Trophoblast cell (in vitro differentiated cells and primary cell): ENCODE measurements around the gene SCP2D1.
A peak's percentile ranks its signal among the peaks of the same experiment; 100 is the strongest.

Experiments used
- DNase-seq, 2 donors: peaks; one replicate each; pipeline ENCODE4 v3.0.0-alpha.2; 2016
- H2AFZ ChIP-seq: 2 replicates; pipeline ENCODE4 v1.6.1; 2013; ENCODE audit warnings: low read length, moderate library complexity, mild to moderate bottlenecking; ENCODE audit not compliant: insufficient read depth, poor library complexity
- H2AK5ac ChIP-seq: 2 replicates; pipeline ENCODE4 v1.6.1; 2013; ENCODE audit warnings: mild to moderate bottlenecking, low read length
- H2BK120ac ChIP-seq: 2 replicates; pipeline ENCODE4 v1.6.1; 2013; ENCODE audit warnings: low read length, mild to moderate bottlenecking, moderate library complexity; ENCODE audit not compliant: insufficient read depth, poor library complexity
- H2BK12ac ChIP-seq: 2 replicates; pipeline ENCODE4 v1.6.1; 2013; ENCODE audit warnings: mild to moderate bottlenecking, low read length, moderate library complexity
- H2BK5ac ChIP-seq: 2 replicates; pipeline ENCODE4 v1.6.1; 2013; ENCODE audit warnings: low read length, low read depth, moderate library complexity, mild to moderate bottlenecking; ENCODE audit not compliant: poor library complexity
- H3K14ac ChIP-seq: 2 replicates; pipeline ENCODE4 v1.6.1; 2013; ENCODE audit warnings: mild to moderate bottlenecking, low read length
- H3K18ac ChIP-seq: 2 replicates; pipeline ENCODE4 v1.6.1; 2013; ENCODE audit warnings: mild to moderate bottlenecking, low read length
- H3K23ac ChIP-seq: 2 replicates; pipeline ENCODE4 v1.6.1; 2013; ENCODE audit warnings: low read length
- H3K27ac ChIP-seq: 2 replicates; pipeline ENCODE4 v1.5.1; 2013; ENCODE audit warnings: low read depth, mild to moderate bottlenecking, inconsistent platforms, low read length, moderate library complexity
- H3K27me3 ChIP-seq: 2 replicates; pipeline ENCODE4 v1.6.1; 2013; ENCODE audit warnings: inconsistent platforms, mild to moderate bottlenecking, low read length, moderate library complexity; ENCODE audit not compliant: insufficient read depth
- H3K36me3 ChIP-seq, 2 experiments: 1 replicate in 1 of 2; 2 replicates in 1 of 2; pipeline ENCODE4 v1.6.1; 2013; ENCODE audit warnings: low read length in 2 of 2, mild to moderate bottlenecking in 2 of 2, moderate library complexity in 1 of 2; ENCODE audit not compliant: insufficient read depth in 2 of 2, control insufficient read depth in 1 of 2
- H3K4ac ChIP-seq: 2 replicates; pipeline ENCODE4 v1.6.1; 2013; ENCODE audit warnings: low read depth, mild to moderate bottlenecking, low read length, moderate library complexity
- H3K4me1 ChIP-seq, 2 experiments: 1 replicate in 1 of 2; 2 replicates in 1 of 2; pipeline ENCODE4 v1.6.1; 2013; ENCODE audit warnings: low read length in 2 of 2, mild to moderate bottlenecking in 2 of 2, moderate library complexity in 1 of 2; ENCODE audit not compliant: insufficient read depth in 2 of 2, control insufficient read depth in 1 of 2
- H3K4me2 ChIP-seq: 2 replicates; pipeline ENCODE4 v1.6.1; 2013; ENCODE audit warnings: inconsistent platforms, mild to moderate bottlenecking, low read length, moderate library complexity
- H3K4me3 ChIP-seq: 2 replicates; pipeline ENCODE4 v1.5.1; 2013; ENCODE audit warnings: mild to moderate bottlenecking, low read depth, low read length, inconsistent platforms
- H3K79me1 ChIP-seq: one replicate; pipeline ENCODE4 v1.6.1; 2013; ENCODE audit warnings: low read length
- H3K79me2 ChIP-seq: 2 replicates; pipeline ENCODE4 v1.6.1; 2013; ENCODE audit warnings: low read length, mild to moderate bottlenecking; ENCODE audit not compliant: control insufficient read depth, insufficient read depth, poor library complexity
- H3K9ac ChIP-seq: 2 replicates; pipeline ENCODE4 v1.6.1; 2013; ENCODE audit warnings: mild to moderate bottlenecking, low read length
- H3K9me3 ChIP-seq: 2 replicates; pipeline ENCODE4 v1.6.1; 2013; ENCODE audit warnings: low read depth, mild to moderate bottlenecking, control low read depth, inconsistent platforms, low read length; ENCODE audit not compliant: insufficient read depth
- H4K12ac ChIP-seq: 2 replicates; pipeline ENCODE4 v1.6.1; 2013; ENCODE audit warnings: low read depth, mild to moderate bottlenecking, low read length, moderate library complexity
- H4K8ac ChIP-seq: 2 replicates; pipeline ENCODE4 v1.6.1; 2013; ENCODE audit warnings: low read depth, mild to moderate bottlenecking, low read length, moderate library complexity
- H4K91ac ChIP-seq: one replicate; pipeline ENCODE4 v1.6.1; 2013; ENCODE audit warnings: low read depth, mild to moderate bottlenecking, low read length, moderate library complexity
- WGBS: extraction: QIAGEN DNeasy Blood & Tissue Kit; methylation state at CpG from one replicate; pipeline ENCODE4 v1.1.7; 2013; ENCODE audit warnings: missing lambda C conversion rate; ENCODE audit not compliant: insufficient read length, insufficient coverage; ENCODE audit errors: extremely low coverage; 5-methylcytosine and 5-hydroxymethylcytosine counted together

Gene SCP2D1

DNA sequence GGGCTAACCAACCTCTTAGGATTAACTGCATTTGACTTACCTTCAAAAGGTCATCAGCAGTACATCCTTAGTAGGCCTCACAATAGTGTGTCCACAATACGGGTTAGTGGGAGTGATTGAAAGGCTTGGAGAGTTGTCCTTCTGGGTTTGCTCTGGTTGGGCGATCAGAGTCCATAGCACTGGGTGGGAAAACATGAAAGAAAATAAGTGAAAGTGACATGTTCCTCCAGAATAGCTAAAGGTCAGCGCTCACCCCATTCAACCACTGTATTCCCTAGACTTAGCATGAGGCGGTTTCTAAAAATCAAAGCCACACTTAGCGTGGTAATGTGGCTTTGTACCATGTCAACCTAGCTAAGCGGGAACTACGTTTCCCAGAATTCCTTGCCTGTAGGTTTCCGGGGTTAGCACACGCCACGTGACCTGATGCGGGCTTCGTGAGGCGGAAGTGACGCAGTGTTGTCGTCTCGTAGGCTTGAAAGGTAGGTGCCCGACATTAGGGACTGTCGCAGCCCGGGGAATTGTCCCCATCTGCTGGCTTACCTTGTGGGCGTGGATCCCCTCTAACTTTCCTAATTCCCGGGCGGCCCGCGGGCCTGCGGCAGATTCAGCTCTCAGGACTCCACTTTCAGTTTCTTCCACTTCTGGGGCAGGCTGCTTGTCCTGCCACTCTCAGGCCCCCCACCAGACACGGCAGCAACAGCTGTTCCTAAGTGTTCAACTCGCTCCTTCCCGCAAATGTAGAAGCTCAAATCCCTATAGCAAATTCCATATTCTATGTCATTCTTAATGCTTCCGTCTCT, 19.8 kb upstream of the SCP2D1 start:
- H4K91ac ChIP-seq: peak overlapping the region; percentile 34
- H3K14ac ChIP-seq: peak overlapping the region; percentile 62
- peaks cover 2% of the 10 kb centered on the region for H3K27me3 ChIP-seq
- H3K27ac ChIP-seq: no peak overlapping the region
- no peaks in the 10 kb centered on the region for H3K79me2 ChIP-seq
- no peaks in the 10 kb centered on the region for H3K4me1 ChIP-seq
- no CpG with 5 or more reads among the region's 29 CpGs for WGBS
- no peaks in the 10 kb centered on the region for H3K36me3 ChIP-seq
- H2BK120ac ChIP-seq: no peak overlapping the region
- H3K9ac ChIP-seq: peak overlapping the region; percentile 83
- H3K79me1 ChIP-seq: no peaks in the 10 kb centered on the region
- H3K9me3 ChIP-seq: no peaks in the 10 kb centered on the region
- peak overlapping the region; percentile 70 for H3K4me2 ChIP-seq
- peak; percentile 92 to 96 for DNase-seq
- H3K23ac ChIP-seq: no peak overlapping the region
- H2BK12ac ChIP-seq: no peak overlapping the region
- H4K8ac ChIP-seq: peak overlapping the region; percentile 84
- H2AFZ ChIP-seq: peak overlapping the region; percentile 32
- no peak overlapping the region for H3K18ac ChIP-seq
- H2BK5ac ChIP-seq: no peak overlapping the region
- no peak overlapping the region for H3K4ac ChIP-seq
- peak overlapping the region; percentile 80 for H3K4me3 ChIP-seq
- no peak overlapping the region for H2AK5ac ChIP-seq
- peak overlapping the region; percentile 20 for H4K12ac ChIP-seq

DNA sequence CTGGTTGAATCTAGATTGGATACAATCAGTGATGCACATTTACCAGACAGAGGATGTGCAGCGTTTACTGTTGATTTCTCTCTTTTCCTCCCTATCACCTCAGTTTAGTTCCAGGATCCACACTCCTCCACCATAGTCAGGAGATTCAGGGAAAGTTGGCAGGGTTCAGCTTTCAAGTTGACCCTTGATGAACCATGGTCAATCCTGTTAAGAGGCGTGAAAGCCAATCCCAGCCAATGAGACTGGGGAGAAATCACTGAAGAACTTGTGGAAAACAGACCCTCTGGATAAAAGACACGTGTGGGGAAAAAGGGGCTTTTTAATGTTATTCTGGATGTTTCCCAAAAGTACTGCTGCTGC, 19.2 kb upstream of the SCP2D1 start:
- peak overlapping the region; percentile 84 for H4K8ac ChIP-seq
- no peak overlapping the region for H4K91ac ChIP-seq
- no peak overlapping the region for H3K4me3 ChIP-seq
- H3K27me3 ChIP-seq: peaks cover 2% of the 10 kb centered on the region
- no peak overlapping the region for H2BK12ac ChIP-seq
- no peaks in the 10 kb centered on the region for H3K9me3 ChIP-seq
- H2AK5ac ChIP-seq: no peak overlapping the region
- H3K36me3 ChIP-seq: no peaks in the 10 kb centered on the region
- no peak overlapping the region for H2AFZ ChIP-seq
- H3K14ac ChIP-seq: no peak overlapping the region
- no peak overlapping the region for H3K27ac ChIP-seq
- no peak overlapping the region for H3K23ac ChIP-seq
- H2BK5ac ChIP-seq: no peak overlapping the region
- H3K18ac ChIP-seq: no peak overlapping the region
- no peak for DNase-seq
- no peak overlapping the region for H4K12ac ChIP-seq
- H3K4me2 ChIP-seq: peak overlapping the region; percentile 70
- no peak overlapping the region for H3K9ac ChIP-seq
- no peaks in the 10 kb centered on the region for H3K79me2 ChIP-seq
- H3K4ac ChIP-seq: no peak overlapping the region
- H2BK120ac ChIP-seq: no peak overlapping the region
- no peaks in the 10 kb centered on the region for H3K4me1 ChIP-seq
- no peaks in the 10 kb centered on the region for H3K79me1 ChIP-seq
- WGBS: no CpG with 5 or more reads among the region's 3 CpGs

DNA sequence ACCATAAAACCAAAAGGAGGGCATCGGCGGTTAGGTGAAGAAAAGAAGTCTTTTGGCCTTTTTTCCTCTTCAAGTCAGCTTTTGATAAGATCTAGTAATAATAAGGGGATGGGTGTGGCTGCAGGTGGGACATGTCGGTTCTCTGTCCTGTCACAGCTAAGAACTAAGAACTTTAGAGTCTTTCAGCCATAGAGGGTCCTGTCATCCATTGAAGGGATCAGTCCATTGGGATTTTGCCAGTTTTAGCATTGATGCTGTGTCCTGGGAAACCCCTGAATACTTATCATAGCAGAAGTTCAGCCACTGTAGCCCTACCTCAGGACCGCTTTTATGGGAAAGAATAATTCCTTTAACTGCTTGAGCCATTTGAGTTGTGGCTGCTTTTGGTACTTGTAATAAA, 18.2 kb upstream of the SCP2D1 start:
- Histone ChIP-seq H4K91ac (no peak overlapping the region), H2AFZ (no peak overlapping the region), H4K8ac (no peak overlapping the region), H2BK12ac (no peak overlapping the region), H2AK5ac (no peak overlapping the region), H3K9ac (no peak overlapping the region), H3K79me2 (no peaks in the 10 kb centered on the region), H2BK5ac (no peak overlapping the region), H3K4me2 (no peak overlapping the region), H3K27ac (no peak overlapping the region), H3K79me1 (no peaks in the 10 kb centered on the region), H3K4me1 (no peaks in the 10 kb centered on the region), H2BK120ac (no peak overlapping the region), H4K12ac (no peak overlapping the region), H3K36me3 (no peaks in the 10 kb centered on the region), H3K4me3 (no peak overlapping the region), H3K9me3 (no peaks in the 10 kb centered on the region), H3K18ac (no peak overlapping the region), H3K23ac (no peak overlapping the region), H3K4ac (no peak overlapping the region), H3K14ac (no peak overlapping the region), H3K27me3 (peaks cover 2% of the 10 kb centered on the region)
- WGBS: no CpG with 5 or more reads among the region's 4 CpGs
- no peak for DNase-seq

DNA sequence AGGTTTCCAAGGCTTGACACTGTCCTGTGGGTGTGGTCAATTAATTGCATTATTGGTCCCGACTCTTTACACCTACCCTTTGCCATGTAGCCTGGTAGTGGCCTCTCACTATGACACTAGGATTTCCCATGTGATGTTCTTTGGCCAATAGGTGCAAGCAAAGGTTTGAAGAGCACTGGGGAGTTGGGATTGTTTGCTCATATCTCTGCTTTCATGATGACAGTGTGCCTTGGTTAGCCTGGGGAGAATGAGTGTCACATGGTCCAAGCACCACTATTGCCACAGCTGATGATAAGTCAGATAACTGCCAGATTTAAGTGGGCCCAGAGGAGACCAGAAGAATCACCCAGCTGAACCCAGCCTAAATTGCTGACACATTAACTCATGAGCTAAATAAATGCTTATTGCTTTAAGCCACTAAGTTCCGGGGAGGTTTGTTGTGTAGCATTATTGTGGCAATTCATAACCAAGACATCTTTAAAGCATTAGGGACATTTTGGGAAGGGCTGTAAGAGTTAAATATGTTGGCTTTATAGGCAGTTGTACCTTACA, 17.2 kb upstream of the SCP2D1 start:
- no CpG with 5 or more reads among the region's 2 CpGs for WGBS
- DNase-seq: no peak
- no peak overlapping the region for H4K12ac ChIP-seq
- no peak overlapping the region for H3K9ac ChIP-seq
- no peak overlapping the region for H2AFZ ChIP-seq
- H3K36me3 ChIP-seq: no peaks in the 10 kb centered on the region
- H3K23ac ChIP-seq: no peak overlapping the region
- H4K91ac ChIP-seq: no peak overlapping the region
- no peak overlapping the region for H3K18ac ChIP-seq
- H3K4ac ChIP-seq: no peak overlapping the region
- H3K14ac ChIP-seq: no peak overlapping the region
- H3K4me2 ChIP-seq: no peak overlapping the region
- H4K8ac ChIP-seq: no peak overlapping the region
- no peaks in the 10 kb centered on the region for H3K9me3 ChIP-seq
- no peak overlapping the region for H2BK120ac ChIP-seq
- no peaks in the 10 kb centered on the region for H3K79me2 ChIP-seq
- peaks cover 2% of the 10 kb centered on the region for H3K27me3 ChIP-seq
- H3K4me3 ChIP-seq: no peak overlapping the region
- no peak overlapping the region for H3K27ac ChIP-seq
- no peak overlapping the region for H2BK12ac ChIP-seq
- H2AK5ac ChIP-seq: no peak overlapping the region
- H3K4me1 ChIP-seq: no peaks in the 10 kb centered on the region
- no peaks in the 10 kb centered on the region for H3K79me1 ChIP-seq
- H2BK5ac ChIP-seq: no peak overlapping the region
